ENCODE data around the gene SAMSN1. TPM values are rescaled to one million over a fixed set of nuclear protein-coding genes. Genes with fewer than 3 reads are reported as not detected.

Gene SAMSN1
- total RNA-seq, 1 experiment from 2014 or later = 0.44 TPM

- in situ Hi-C loops (cut with HindIII; ENCODE audit: low pct_unique_long_range_greater_than_20kb, low sequenced_read_pairs) = no loop called here
- BruUV-seq (replicated peaks) = no TSS peak
- POLR2A ChIA-PET = no interaction called here
Measured at GRCh38 chr21:14538483-14538882, 7.6 kb downstream of the SAMSN1 start.

GRCh38 chr21:14536929-14537328 is 9.2 kb downstream of the SAMSN1 start:
- no peaks in the 10 kb centered on the region for H3K4me1 ChIP-seq (ENCODE audit: control insufficient read depth, insufficient read depth, low read length)
- DNase-seq (ENCODE audit: low read depth, low spot score) (no peak), ATAC-seq (no peak)
- no peak for TF ChIP-seq REST (IDR thresholded peaks at IDR 0.05; ENCODE audit: insufficient read depth in 1 of 2, low read depth in 2 of 2, low read length in 1 of 2)
- TF ChIP-seq POLR2AphosphoS5 (IDR thresholded peaks at IDR 0.05; ENCODE audit: low read depth, low read length) = no peak
- no peaks in the 10 kb centered on the region for H3K36me3 ChIP-seq (ENCODE audit: control insufficient read depth, insufficient read depth, low read length)
- ChIA-PET CTCF (no interaction called here), POLR2A (interaction anchor here (0.5 kb wide), 1 partner anchor 181 kb away, joined by 3 read pairs; no protein-coding TSS in a partner anchor)
- H3K27me3 ChIP-seq (ENCODE audit: control insufficient read depth, insufficient read depth, low read length) = no peaks in the 10 kb centered on the region
- no peaks in the 10 kb centered on the region for H3K9me3 ChIP-seq (ENCODE audit: control insufficient read depth, insufficient read depth, low read depth, low read length)
- no peak overlapping the region for H3K27ac ChIP-seq (ENCODE audit: low read length)
- no TSS peak for BruUV-seq (replicated peaks)
- in situ Hi-C loops (cut with HindIII; ENCODE audit: low pct_unique_long_range_greater_than_20kb, low sequenced_read_pairs) = no loop called here
- intact Hi-C loops (cut with micrococcal nuclease; ENCODE audit: unreplicated experiment) = no loop called here
- H3K4me3 ChIP-seq (ENCODE audit: low read depth in 2 of 2, low read length in 2 of 2) = no peak overlapping the region

More at GRCh38 chr21:14538483-14538882, 7.6 kb downstream of the SAMSN1 start:
- H3K9me3 ChIP-seq (ENCODE audit: control insufficient read depth, insufficient read depth, low read depth, low read length) = no peaks in the 10 kb centered on the region
- no peaks in the 10 kb centered on the region for H3K4me1 ChIP-seq (ENCODE audit: control insufficient read depth, insufficient read depth, low read length)
- DNase-seq (ENCODE audit: low read depth, low spot score) = no peak
- H3K27me3 ChIP-seq (ENCODE audit: control insufficient read depth, insufficient read depth, low read length) = no peaks in the 10 kb centered on the region
- no peak for ATAC-seq
- CTCF ChIA-PET = no interaction called here
- H3K36me3 ChIP-seq (ENCODE audit: control insufficient read depth, insufficient read depth, low read length) = no peaks in the 10 kb centered on the region
- no peak overlapping the region for H3K4me3 ChIP-seq (ENCODE audit: low read depth in 2 of 2, low read length in 2 of 2)
- intact Hi-C loops (cut with micrococcal nuclease; ENCODE audit: unreplicated experiment) = no loop called here
- no peak overlapping the region for H3K27ac ChIP-seq (ENCODE audit: low read length)
- TF ChIP-seq POLR2AphosphoS5 (IDR thresholded peaks at IDR 0.05; ENCODE audit: low read depth, low read length) = no peak
- TF ChIP-seq TCF7L2 (IDR thresholded peaks at IDR 0.05; ENCODE audit: low read depth, low read length) = no peak
- no peak for TF ChIP-seq REST (IDR thresholded peaks at IDR 0.05; ENCODE audit: insufficient read depth in 1 of 2, low read depth in 2 of 2, low read length in 1 of 2)
- TF ChIP-seq SIN3A (IDR thresholded peaks at IDR 0.05; ENCODE audit: borderline replicate concordance, insufficient read depth, low read depth, low read length) = no peak
- TF ChIP-seq, protein P1, sequence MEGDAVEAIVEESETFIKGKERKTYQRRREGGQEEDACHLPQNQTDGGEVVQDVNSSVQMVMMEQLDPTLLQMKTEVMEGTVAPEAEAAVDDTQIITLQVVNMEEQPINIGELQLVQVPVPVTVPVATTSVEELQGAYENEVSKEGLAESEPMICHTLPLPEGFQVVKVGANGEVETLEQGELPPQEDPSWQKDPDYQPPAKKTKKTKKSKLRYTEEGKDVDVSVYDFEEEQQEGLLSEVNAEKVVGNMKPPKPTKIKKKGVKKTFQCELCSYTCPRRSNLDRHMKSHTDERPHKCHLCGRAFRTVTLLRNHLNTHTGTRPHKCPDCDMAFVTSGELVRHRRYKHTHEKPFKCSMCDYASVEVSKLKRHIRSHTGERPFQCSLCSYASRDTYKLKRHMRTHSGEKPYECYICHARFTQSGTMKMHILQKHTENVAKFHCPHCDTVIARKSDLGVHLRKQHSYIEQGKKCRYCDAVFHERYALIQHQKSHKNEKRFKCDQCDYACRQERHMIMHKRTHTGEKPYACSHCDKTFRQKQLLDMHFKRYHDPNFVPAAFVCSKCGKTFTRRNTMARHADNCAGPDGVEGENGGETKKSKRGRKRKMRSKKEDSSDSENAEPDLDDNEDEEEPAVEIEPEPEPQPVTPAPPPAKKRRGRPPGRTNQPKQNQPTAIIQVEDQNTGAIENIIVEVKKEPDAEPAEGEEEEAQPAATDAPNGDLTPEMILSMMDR (IDR thresholded peaks at IDR 0.05) = no peak

All from Panc1 (cell line).